ENCODE measurements around the gene HOMER3.
A peak's percentile ranks its signal among the peaks of the same experiment; 100 is the strongest.
"Not testable (repeated sequence)": the region's sequence is repeated elsewhere in the genome, so short reads cannot be mapped to it uniquely, and the experiment has no call there.

HOMER3 gene

DNA sequence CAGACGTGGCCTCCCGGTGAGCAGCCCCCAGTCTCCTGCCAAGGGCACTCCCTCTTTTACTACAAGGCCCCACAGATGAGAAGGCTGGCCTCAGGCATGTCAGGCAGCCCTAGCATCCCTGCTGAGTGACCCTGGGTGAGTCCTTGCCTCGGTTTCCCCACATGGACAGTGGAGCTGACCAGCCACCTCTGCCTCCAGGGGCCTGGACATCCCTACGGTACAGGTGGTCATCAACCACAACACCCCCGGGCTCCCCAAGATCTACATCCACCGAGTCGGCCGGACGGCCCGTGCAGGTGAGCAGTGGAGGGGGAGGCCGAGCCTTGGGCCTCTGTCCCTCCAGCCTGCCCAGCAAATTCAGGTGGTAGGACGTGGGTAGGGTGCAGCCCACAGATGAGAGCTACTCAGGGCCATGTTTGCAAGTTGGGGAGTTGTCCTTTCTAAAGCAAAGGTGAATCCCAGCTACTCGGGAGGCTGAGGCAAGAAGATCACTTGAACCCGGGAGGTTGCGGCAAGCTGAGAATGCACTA is 16.3 kb downstream of the HOMER3 start:
- DNase-seq (ENCODE audit: low read depth in 2 of 2) = no peak

DNA sequence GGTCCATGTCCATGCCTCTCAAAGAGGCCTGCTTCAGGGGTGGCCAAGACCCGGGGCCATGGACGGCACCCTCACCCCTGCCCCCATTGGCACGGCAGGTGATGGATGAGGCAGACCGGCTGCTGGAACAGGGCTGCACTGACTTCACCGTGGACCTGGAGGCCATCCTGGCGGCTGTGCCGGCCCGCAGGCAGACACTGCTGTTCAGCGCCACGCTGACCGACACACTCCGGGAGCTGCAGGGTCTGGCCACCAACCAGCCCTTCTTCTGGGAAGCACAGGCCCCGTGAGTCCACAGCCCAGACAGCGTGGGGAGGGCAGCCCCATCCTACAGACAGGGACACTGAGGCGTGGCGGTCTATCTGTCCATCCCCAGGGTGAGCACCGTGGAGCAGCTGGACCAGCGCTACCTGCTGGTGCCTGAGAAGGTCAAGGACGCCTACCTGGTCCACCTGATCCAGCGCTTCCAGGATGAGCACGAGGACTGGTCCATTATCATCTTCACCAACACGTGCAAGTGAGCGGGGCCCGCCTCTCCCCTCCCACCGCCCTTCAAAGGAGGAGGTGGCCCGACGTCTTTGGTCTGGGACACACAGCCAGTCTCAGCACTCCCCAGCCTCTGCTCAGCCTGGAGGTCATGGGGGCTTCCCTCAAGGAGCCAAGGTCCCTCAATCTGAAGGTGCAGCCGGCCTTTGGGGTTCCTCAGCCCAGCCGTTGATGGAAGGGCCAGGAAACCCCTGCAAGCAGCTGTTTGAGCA is 18.6 kb downstream of the HOMER3 start:
- no peak for DNase-seq (ENCODE audit: low read depth in 2 of 2)

DNA sequence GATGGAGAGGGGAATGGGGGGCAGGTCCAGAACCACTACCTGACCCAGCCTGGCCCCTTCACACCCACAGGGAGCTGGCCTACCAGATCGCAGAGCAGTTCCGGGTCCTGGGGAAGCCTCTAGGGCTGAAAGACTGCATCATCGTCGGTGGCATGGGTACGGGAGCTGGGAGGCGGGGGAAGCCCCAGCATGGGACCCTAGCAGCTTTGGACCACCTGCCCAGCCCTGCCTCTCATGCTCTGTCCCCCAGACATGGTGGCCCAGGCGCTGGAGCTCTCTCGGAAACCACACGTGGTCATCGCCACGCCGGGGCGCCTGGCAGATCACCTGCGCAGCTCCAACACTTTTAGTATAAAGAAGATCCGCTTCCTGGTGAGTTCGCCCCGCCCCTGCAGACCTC is 19.4 kb downstream of the HOMER3 start:
- no peak for DNase-seq (ENCODE audit: low read depth in 2 of 2)

DNA sequence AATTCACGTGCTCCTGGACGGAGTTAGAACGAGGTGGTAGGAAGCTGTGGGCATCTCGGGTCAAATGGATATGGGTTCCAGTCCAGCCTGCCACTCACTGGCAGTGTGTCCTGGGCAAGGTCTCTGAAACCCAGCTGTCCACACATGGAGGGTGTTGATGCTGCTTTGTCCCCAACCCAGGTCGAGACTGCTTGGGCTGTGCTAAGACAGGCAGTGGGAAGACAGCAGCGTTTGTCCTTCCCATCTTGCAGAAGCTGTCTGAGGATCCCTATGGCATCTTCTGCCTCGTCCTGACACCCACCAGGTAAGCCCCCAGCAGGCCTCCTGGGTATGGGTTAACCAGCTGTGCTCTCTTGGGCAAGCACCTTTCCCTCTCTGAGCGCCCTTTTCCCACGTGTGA is 20.6 kb downstream of the HOMER3 start:
- DNase-seq (ENCODE audit: low read depth in 2 of 2) = no peak

DNA sequence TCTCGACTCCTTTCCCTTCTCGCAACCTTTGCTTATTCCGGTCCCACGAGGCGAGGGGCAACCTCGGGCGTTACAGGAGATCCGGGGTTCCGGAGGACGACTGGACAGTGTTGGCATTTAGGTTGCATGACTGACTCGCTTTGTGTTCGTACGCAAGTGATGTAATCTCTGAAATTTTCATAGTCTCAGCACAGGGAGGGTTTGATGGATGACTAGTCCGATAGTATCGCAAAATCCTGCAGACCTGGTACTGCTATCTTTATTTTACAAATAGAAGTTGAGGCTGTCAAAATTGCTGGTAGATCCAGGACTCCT is 21.2 kb downstream of the HOMER3 start:
- no peak for DNase-seq (ENCODE audit: low read depth in 2 of 2)

DNA sequence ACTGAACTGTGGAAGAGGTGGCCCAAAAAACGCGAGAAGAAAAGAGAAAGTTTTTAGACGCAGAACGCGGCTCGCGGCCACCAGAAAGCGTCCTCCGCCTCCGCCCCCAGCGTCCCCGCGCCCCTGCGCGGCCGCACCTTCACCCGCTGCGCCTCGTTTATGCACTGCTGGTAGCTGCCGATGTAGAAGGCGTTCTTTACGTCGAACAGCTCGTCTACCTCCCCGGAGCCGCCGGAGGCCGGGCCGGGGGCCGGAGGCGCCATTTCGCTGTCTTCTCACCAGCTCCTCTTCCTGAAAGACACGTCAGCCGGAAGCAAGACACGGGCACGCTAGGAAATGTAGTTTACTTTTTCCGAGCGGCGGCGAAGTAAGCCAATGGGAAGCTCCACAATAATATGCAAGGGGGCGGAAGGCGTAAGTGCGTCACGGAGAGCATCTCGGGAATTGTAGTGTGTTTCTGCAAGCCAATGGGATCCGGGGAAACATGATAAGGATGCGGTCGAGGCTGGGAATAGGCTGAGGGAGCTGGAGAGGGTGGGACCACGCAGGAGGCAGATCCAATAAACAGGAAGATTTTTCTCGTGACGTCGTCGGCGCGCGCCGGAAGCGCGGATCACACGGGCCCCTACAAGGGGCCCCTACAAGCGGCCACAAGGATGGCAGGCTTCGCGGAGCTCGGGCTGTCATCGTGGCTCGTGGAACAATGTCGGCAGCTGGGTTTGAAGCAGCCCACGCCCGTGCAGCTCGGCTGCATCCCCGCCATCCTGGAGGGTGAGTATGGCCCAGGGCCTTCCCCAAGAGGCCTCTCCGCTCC is 21.7 kb downstream of the HOMER3 start, which contains the start of the genes COPE and DDX49:
TSS of gene COPE (minus strand) at position 302 of the 814 bp plus-strand sequence. CDS start at position 263, 39 bp downstream.
TSS of gene DDX49 (plus strand) at position 630 of the 814 bp plus-strand sequence. CDS start at position 657, 27 bp downstream.
- peak; percentile 97 to 98 for DNase-seq (ENCODE audit: low read depth in 2 of 2)

DNA sequence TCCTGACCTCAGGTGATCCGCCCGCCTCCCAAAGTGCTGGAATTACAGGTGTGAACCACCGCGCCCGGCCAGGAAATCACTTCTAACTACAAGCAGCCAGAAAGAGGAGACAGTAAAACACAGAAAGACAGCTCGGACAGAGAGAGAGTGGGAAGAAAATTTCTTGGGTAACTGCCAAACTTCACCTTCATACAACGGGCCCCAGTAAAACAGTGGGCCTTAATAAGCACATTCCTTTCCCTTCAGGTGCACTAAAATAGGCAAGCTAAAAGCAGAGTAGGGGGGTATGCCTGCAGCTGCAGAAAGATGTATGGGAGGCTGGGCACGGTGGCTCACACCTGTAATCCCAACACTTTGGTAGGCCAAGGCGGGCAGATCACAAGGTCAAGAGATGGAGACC is 23.4 kb downstream of the HOMER3 start:
- not testable (repeated sequence) for DNase-seq (ENCODE audit: low read depth in 2 of 2)

DNA sequence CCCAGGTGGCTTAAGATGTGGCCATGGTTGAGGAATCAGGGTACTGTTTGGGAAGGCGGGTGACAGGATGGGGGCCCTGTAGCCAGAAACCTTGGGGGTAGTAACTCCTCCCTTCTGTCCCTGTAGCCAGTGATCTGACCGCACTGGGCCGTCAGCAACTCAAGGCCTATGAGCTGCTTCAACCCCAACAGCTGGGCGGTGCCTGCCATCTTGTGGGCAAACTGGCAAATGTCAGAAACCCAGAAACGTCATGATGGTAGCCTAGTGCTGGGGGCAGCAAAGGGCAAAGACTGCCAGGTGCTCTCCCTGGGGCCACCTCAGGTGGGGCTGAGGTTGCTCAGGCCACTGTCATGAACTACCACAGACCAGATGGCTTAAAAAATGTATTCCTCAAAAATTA is 25.4 kb downstream of the HOMER3 start:
- DNase-seq (ENCODE audit: low read depth in 2 of 2) = no peak

DNA sequence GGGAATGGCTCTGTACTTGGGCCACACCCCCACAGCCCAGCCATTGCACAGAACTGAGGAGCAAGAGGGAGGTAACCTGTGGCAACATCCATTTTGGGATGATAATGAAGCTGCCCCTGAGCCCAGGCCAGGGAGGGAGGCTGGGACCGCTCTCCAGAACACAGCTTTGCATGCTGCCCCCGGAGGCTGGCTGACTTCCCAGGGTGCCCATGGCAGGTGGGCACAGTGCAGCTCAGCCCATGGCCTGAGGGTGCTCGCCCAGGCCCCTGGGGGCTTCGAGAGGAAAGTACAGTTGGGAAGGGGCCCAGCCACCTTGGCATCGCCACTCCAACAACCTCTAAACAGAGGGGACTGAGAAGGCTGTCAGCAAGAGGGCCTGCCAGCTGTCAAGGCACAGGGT is 27.6 kb downstream of the HOMER3 start:
- DNase-seq (ENCODE audit: low read depth in 2 of 2) = no peak

DNA sequence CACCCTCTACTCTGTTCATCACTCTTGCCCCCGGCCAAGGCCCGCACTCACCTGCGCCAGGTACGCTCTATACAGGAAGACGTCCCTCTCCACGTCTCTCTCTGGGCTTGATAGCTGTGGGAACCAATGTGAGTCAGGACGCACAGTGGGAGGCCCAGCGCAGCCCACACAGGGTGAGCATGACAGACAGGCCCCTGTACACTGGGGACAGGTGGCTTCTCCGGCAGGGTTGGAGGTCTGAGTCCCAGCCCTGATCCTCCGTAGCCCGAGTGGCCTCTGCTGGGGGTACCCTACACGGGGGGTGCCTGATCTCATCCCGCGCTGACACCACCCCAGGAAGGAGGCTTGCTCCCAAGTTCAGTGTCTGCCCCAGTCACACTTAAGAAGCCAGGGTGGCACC is 28.1 kb downstream of the HOMER3 start:
- no peak for DNase-seq (ENCODE audit: low read depth in 2 of 2)

DNA sequence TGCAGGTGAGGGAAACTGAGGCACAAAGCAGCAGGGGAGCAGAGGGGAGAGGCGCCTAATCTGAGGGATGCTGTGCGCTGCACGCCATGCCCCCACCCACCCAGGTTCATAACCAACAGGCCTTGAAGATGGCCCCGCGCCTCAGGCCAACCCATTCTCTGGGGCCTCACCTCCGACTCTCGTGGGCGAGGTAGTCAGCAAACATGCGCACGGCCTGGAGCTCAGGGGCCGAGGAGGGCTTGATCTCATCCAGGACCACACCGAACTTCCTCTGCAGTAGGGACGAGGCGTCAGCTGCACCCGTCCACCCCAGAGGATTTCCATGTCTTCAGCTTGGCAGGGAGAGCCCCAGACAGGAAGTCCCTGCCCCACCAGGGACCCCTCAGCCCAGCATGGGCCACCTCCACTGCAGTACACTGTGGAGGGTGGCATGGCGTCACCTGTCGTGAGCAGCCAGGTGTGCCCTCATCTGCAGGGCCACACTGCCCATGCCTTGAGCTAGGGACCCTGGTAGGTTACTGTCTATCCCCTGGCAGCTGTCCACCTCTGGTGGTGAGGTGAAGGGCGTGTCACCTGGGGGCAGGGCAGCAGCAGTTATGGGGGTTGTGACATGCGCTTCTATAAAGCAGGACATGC is 30.1 kb downstream of the HOMER3 start:
- DNase-seq (ENCODE audit: low read depth in 2 of 2) = no peak

DNA sequence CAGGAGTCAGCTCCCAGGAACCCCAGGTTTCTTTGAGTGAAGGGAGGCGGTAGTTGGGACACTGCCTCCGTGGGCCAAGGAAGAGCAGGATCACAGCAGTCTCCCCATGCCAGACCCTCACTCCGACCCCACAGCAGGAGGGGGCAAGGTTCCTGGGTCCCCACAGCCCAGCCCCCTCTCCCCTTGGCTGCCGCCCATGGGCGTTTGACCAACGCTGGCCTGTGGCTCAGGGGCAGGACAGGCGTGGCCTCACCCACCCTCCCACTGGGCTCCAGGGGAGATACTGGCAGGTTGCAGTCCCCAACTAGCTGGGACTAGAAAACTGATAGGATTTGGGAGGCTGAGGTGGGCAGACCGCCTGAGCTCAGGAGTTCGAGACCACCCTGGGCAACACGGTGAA is 31.0 kb downstream of the HOMER3 start:
- no peak for DNase-seq (ENCODE audit: low read depth in 2 of 2)

DNA sequence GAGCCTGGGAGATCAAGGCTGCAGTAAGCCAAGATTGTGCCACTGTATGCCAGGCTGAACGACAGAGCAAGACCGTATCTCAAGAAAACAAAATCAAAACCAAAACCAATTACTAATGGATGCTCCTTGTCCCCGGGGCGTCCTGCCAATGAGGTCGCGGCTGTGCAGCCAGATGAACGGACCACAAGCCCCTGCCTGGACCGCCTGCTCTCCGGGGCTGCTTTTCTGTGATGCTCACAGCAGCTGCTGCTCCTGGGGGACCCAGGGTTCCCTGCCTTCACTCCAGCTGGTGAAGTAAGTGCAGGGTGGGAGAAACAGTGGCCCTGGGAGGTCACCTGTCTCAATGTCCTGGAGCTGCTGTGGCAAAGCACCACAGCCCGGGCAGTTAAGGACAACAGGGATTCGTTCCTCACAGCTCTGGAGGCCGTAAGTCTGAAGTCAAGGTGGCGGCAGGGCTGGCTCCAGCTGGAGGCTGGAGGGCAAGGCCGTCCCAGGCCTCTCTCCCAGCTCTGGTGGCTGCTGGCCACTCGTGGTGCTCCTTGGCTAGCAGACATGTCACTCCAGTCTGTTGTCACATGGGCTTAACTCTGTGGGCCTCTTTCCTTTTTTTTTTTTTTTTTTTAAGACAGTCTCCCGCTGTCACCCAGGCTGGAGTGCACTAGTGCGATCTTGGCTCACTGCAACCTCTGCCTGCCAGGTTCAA is 31.9 kb downstream of the HOMER3 start:
- no peak for DNase-seq (ENCODE audit: low read depth in 2 of 2)

DNA sequence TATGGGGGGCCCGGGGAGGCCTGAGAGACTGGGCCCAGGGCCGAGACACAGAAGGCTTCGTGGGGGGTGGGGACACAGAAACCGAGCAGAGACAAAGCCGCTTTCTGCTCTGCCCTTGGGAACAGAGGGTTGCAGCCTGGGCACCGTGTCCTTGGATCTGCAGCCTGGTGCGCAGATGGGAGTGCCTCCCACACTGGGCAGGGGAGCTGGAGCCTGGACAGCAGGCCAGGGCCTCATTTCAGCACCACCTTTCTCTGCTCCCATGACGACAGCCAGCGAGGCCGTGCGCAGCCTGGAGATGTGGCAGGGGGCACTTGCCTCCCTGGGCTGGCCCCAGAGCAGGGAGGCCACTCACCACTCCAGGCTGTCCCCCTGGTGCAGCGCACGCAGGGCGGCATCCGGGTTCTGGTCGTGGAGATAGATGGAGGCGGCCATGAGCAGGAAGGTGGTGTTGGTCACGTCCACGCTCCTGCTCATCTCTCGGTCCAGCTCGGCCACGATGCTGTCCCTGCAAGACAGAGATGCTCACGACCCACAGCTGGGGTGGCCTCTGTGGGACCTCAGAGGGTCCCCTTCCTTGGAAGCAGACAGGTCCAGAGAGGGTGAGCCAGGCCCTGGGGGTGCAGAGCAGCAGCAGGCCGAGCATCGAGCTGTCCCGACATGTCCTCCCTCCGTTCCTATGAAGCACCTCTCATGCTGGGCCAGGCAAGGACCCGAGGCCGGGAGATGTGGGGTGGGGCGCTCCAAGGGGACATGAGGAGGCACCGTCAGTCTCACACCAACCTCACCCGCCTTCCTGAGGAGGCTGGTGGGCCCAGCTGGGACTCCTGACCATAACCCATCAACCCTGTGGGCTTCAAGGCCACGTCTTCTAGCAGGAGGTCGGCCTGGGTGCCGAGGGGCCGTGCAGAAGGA is 34.2 kb downstream of the HOMER3 start:
- DNase-seq (ENCODE audit: low read depth in 2 of 2) = no peak

DNA sequence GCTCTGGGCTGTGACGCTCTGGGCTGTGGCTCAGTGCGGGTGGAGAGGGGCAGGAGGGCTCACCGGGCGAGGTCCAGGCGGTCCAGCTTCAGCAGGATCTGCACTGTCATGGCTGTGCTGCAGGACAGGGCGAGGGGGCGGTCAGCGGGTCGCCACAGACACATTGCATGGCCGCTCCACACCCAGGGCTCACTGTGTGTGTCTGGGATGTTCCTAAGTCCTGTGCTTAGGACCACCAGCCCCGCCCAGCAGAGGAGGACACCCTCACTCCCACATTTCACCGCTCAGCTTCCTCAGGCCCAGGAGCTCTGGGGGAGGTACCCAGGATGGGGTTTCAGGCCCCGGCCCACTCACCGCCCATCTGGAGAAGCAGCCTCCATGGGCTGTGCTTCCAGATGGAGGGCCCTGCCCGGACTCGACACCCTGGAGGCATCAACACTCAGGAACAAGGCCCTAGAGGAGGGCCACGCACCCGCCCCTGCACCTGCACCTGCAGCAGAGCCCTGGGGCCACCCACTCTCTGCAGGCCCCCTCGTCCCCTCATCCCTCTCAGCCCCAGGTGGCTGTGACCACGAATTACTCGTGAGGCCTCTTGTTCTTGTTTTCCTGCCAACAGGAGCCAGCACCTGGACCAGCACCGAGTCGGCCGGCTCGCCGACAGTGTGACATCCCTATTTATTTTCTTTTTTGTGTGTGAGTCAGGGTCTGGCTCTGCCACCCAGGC is 35.3 kb downstream of the HOMER3 start:
- DNase-seq (ENCODE audit: low read depth in 2 of 2) = no peak

DNA sequence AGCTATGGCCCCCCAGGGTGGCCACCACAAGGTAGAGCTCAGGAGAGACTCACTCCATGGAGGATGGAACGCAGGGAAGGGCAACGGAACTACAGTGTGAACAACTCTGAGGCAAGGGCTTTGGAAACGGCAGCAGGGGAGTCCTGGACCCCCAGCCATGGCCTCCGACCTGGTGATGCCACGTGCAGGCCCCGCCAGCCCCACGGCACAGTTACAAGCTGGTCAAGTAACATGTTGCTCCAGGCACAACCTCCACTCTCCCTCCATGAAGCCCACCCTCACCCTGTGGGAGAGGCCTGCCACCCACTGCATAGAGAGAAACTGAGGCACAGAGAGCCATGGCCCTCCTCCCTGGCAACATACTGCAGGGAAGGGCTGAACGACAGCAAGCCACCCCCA is 36.0 kb downstream of the HOMER3 start:
- DNase-seq (ENCODE audit: low read depth in 2 of 2) = no peak

DNA sequence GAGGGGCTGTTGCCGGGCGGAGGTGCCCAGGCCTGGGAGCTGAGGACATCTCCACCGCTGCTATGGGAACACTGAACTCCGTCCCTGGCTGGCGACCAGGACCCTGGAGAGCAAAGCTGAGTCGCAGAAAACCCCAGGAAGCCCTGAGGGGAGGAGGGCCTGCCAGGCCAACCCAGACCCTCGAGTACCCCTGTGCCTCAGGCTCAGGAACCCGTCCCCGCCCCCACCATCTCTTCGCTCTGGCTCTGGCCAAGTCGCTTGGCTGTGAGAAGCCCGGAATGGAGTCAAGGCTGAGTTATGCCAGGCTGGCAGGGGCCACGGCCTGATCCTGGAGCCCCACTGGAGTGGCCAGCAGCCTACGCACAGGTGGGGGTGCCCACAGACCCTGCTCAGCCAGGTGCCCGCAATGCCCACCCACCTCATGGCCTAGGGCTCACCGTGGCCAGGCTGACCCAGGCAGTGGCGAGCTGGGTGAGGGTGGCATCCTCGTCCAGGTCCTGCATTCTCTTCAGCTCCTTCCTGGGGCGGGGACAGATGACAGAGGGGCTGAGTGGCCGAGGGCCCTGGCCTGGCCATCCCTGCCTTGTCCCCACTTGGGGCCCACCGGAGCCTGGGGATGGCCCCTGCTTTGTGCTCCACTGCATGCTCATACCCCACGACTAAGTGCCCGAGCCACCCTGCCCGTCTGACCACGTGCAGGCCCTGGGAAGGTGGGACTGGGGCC is 36.5 kb downstream of the HOMER3 start:
- no peak for DNase-seq (ENCODE audit: low read depth in 2 of 2)

DNA sequence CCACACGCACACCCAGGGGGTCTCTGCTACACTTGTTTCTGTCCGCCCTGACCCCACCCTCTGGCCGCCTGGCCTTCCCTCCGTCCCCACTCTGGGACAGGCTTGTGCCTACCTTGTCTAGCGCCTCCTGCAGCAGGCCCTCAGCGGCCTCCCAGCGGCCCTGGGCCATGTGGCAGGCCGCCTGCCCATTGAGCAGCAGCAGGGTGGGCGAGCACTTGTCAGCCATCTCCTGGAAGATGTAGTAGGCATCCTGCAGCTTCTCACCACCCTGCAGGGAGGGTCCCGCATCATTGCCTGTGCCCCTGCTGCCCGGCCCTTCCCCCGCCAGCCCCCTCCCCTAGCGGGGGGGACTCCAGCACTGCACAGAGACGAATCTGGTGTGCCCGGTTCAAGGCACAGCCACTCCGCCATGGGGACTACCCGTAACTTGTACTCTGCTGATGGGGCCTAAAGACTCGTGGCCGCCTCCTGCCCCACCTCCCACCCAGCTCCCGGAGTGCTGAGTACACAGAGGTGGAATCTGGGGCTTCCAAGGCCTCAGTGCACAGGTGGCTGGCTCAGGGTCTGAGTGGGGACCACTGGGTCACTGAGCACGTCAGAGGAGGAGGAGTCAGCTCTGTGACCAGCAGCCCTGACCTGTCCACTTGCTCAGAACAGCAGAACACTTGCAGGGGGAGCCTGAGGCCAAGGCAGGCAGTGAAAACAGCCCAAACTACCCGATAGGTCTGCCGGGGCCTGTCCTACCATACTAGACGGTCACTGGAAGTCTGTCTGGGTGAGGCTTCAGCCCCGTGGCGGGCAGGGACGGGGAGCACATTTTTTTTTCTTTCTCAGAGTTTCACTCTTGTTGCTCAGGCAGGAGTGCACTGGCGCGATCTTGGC is 37.6 kb downstream of the HOMER3 start:
- DNase-seq (ENCODE audit: low read depth in 2 of 2) = no peak

Measured in stimulated activated CD4-positive, alpha-beta T cell treated with anti-CD3 and anti-CD28 coated beads, Interleukin-12 subunit alpha, Interleukin-12 subunit beta, amount 100 ng/mL, for 24 hours (primary cell).